ENCODE measurements around the gene PKNOX2.

GRCh38 chr11:125167954-125168835 is 3.6 kb downstream of the PKNOX2 start:
- no peak for TF ChIP-seq CTCF (IDR thresholded peaks at IDR 0.05; ENCODE audit: borderline replicate concordance, extremely low read depth, low read length, poor library complexity, severe bottlenecking)
- TF ChIP-seq EZH2 (IDR thresholded peaks at IDR 0.05; ENCODE audit: borderline replicate concordance, low read depth, low read length, severe bottlenecking) = no peak
